IPS-NIHi7 (cell line): ENCODE results near the gene TMC2.

Source experiments
- DNase-seq: peaks from one replicate; pipeline ENCODE4 v3.0.0; 2012; ENCODE audit warnings: mixed read lengths; ENCODE audit errors: extremely low spot score

Gene TMC2

DNA sequence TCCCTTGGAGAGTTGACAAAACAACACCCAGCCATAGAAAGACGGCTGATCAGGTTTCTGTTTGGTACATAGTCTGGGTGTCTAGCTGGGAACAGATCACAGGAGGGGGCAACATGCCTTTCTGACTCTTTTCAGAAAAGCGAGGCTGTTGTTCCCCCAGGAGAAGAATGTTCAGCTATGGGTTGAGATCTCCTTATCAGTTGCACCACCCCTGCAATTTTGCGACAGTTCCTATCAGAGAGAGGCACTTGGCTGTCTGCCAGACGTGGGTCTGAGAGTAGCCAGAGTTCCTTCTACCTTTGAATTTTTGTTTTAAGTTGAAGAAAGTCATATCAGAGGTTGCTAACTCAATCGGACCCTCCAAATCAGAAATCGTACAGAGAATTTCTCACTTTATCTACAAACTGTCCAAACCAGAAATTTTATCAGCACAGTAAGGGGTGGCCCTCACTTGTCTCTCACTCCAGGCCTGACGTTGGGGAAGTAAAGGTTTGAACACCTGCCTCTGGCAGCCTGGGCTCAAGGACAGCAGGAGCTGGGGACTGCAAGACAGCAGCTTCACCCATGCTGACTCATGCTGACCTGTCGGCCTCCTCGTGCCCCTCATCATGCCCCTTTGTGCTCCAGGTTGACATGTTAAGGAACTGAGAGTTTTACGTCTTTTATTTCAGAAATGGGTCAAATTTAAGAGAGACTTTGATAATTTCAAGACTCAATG, 42.3 kb downstream of the TMC2 start:
- no peak for DNase-seq

- no peak for DNase-seq
These were observed 49.4 kb downstream of the TMC2 start for GRCh38 chr20:2585811-2586210.

- no peak for DNase-seq
These were observed 57.4 kb downstream of the TMC2 start for GRCh38 chr20:2593756-2594155.

DNA sequence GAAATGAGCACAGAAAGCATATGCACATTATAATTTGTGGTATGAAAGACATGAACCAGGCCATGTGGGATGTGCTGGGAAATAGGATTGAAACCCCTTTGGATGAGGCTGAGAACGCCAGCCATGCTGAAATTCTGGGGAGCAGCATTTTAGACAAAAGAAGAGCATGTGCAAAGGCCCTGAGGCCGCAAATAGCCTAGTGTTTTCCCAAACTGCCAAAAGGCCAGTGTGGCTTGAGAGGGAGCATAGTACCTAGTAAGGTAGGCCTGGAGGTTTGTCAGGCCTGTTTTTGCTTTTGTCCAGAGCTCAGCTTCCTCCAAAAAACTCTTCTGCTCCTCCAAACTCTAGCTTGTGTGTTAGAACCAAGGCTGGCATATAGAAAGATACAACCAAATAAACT, 58.7 kb downstream of the TMC2 start:
- no peak for DNase-seq

DNA sequence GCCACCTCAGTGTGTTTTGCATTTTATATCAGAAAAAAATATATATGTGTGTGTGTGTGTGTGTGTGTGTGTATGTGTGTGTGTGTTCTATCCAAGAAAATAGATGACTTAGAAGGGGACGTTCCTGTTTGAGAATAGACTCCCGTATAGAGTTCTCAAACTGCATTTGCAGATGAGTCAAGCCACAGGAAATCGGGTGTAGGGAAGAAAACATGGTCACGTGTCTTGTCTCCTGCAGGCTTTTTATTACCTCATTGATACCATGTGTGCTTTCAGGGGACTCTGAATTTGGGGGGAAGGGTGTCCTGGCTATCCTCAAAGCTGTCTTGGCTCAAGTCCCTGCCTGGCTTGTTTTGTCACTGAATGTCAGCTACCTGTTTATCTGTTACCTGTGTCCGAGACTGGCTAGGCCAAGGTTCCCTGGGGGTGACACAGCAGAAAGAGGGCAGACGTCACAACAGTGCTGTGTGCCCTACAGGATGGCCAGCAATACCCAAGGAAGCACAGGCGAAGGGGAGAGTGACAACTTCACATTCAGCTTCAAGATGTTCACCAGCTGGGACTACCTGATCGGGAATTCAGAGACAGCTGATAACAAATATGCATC, 60.4 kb downstream of the TMC2 start:
- DNase-seq = no peak

DNA sequence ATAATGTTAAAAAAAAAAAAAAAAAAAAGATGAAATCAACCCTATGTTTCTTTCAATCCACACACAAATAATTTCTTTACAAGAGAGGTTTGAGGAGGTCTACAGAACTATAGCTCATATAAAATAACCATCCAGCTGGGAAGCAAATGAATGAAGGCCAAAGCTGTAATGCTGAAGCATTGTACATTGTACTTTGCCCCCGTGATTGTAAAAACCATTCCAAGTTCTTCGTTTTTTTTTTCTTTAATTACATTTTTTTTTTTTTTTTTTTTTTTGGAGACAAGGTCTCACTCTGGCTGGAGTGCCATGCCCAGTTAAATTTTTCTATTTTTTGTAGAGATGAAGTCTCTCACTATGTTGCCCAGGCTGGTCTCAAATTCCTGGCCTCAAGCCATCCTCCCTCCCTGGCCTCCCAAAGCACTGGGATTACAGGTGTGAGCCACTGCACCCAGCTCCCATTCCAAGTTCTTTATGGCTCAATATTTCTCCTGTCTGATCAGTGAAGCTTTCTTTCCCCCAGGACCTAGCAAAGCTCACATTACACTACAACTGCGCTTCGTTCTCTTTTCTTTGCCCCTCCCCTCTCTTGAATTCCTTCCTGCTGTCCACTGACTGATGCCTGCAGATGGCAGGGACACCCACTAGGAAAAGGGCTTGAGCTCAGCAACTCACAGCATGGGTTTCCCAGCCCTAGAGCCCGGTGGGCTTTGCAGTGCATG, 63.1 kb downstream of the TMC2 start:
- peak; percentile 59 for DNase-seq

DNA sequence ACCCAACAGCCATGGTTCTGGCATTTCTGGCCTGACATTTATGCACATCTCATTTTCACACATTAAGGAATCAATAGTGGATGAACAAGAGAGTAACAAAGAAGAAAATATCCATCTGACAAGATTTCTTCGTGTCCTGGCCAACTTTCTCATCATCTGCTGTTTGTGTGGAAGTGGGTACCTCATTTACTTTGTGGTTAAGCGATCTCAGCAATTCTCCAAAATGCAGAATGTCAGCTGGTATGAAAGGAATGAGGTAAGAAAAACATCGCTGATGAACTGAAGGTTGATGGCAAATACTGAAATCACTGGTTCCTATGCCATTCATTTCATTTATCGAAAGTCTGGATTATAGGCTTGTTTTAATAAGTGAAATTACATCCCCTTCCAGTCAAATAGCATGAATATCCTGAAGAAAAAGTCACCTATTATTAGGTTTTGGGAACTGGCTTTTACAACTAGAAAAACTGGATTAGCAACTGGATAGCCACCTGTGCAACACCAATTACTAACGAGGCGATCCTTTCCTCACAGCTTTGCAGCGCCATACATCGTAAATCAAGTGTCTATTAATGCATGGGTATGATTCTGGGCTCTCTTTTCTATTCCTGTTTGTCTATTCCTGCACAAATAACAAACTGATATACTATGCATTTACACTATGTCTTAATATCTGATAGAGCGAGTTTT, 65.8 kb downstream of the TMC2 start:
- no peak for DNase-seq

DNA sequence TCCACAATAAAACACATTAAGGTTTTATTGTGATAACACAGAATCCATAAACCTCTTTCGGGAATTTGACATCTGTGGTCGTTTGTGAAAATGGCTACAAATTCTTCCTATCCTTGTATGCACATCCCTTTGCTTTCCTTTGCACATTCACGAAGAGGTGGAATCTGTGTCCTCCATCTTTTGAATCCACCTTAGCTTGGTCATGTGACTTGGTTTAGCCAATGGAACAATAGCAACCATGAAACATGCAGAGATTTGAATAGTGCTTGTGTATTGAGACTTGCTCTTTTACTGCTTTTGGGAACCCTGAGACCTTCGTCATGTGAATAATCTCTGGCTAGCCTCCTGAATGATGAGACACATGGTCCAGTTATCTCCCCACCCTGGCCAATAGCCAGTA, 66.4 kb downstream of the TMC2 start:
- no peak for DNase-seq

GRCh38 chr20:2603816-2604505, 67.6 kb downstream of the TMC2 start:
- no peak for DNase-seq

- no peak for DNase-seq
These were observed 68.1 kb downstream of the TMC2 start for GRCh38 chr20:2604506-2604835.

DNA sequence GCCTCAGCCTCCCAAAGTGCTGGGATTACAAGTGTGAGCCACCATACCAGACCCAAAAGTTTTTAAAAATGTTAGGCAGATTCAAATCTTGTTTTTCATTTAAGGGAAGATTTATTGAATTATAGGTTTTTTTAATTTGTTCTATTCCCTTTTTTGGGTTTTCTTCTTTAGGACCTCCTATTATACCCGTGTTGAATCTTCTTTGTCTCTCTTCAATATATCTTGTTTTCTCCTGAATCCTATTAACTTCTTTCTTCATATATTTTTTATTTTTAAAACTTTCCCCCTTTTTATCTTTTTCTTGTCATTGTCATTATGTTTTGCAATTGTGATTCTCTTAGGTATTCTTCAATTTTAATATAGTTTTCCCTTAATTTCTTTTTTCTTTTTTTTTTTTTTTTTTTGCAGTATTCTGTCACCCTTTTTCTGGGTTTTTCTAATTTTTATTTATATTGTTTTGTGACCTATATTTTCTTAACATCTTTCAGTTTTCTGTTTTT, 70.2 kb downstream of the TMC2 start:
- DNase-seq = no peak

DNA sequence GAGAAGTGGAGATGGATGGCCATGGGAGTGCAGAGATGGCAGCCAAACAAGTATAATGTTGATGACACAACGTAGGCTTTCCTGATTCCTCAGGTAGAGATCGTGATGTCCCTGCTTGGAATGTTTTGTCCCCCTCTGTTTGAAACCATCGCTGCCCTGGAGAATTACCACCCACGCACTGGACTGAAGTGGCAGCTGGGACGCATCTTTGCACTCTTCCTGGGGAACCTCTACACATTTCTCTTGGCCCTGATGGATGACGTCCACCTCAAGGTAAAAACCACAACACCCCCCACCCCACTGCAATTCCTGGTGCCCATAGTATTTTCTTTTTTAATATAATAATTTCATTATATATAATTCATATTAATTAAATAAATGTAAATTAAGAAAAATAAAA, 74.0 kb downstream of the TMC2 start:
- DNase-seq = no peak

DNA sequence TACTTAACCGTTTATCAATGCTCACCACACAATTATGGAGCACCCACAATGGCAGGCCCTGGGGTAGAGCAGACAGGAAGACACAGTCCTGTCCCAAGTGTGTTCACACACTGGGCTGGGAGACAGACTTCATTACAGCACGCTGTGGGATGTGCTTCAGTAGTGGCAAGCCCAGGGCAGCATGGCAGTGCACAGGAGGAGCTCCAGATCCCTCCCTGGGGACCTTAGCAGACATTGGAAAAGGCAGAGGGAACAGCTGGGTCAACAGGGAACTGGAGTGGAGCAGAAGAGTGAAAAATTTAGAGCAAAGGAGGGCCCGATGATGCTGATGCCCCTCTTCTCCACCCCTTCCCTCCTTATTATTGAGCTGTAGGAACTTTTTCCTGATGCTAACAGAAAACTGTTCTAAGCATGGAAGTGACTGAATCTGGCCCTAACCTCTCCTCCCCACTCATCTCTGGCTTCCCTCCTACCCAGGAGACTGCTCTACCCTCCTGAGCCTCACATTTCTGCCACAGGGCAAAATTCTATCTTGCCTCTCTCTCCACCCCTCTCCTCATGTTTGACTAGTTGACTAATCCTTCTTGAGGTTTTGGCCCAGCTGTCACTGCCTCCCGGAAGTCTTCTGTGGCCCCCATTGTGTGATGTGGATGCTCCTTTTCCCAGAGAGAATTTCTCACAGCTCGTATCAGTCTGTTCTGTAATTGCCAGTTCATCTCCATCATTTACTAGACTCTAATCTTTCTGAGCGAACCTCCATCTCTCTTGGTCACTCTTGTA, 74.8 kb downstream of the TMC2 start:
- no peak for DNase-seq

DNA sequence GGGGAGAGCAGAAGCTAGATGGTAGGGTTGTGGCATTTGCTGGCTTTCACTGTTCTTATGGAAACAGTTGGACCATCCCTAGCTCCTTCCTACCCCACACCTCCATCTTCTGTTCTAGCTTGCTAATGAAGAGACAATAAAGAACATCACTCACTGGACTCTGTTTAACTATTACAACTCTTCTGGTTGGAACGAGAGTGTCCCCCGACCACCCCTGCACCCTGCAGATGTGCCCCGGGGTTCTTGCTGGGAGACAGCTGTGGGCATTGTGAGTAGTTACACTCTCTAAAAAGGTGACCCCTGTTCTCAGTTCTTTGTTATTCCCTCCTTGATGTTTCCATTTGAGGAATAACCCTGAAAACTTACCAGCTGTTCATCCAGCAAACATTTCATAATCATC, 75.7 kb downstream of the TMC2 start:
- no peak for DNase-seq

- no peak for DNase-seq
These were observed 80.3 kb downstream of the TMC2 start for GRCh38 chr20:2616634-2617033.

GRCh38 chr20:2617099-2617714, 80.8 kb downstream of the TMC2 start:
- no peak for DNase-seq

- no peak for DNase-seq
These were observed 82.4 kb downstream of the TMC2 start for GRCh38 chr20:2618815-2619214.

- no peak for DNase-seq
These were observed 83.0 kb downstream of the TMC2 start for GRCh38 chr20:2619337-2619736.

DNA sequence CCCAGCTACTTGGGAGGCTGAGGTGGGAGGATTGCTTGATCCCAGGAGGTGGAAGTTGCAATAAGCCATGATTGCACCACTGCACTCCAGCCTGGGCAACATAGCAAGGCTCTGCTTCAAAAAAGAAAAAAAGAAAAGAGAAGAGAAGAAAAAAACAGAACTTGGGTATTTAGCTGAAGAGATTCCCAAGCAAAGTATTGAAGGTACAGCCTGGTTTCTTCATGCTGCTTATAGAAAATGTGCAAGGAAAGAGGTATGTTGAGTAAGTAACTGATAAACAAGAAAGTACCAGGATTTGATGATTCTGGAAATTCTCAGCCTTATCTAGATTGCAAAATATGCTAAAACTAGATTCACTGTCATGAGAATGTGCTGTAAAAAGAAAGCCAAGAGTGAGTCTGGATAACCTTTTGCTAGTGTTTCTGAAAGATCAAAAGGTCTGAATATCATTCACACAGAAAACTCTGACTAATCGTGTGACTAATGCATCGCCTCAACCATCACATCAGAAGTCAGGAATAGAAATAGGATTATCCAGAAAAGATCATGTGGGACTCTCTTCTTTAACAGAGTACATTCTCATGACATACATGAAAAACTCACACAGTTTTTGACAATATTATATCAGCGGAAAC, 83.7 kb downstream of the TMC2 start:
- no peak for DNase-seq

DNA sequence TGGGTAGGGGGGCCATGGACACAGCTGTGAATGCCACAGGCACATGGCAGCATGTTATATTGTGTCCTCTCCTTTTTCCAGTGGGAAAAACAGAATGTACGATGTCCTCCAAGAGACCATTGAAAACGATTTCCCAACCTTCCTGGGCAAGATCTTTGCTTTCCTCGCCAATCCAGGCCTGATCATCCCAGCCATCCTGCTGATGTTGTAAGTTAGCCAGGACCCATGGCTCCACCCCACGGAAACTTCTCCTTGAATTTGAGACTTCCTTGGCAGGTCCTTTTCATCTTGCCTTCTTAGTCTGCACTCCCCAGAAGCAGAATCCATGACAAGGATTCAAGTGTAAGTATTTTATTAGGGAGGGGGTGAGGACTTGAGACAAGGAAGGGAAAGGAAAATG, 87.8 kb downstream of the TMC2 start:
- no peak for DNase-seq
